Heart left ventricle (tissue), 13 donors: Measurements from ENCODE around the gene WFDC8.

Experiments
- CTCF ChIP-seq, 12 donors: fragments of 200-600 bp; sonication (generic) in 4 of 12; IDR thresholded peaks; one replicate each; pipeline versions ENCODE4 v1.5.0 to v1.8.0; 2018 to 2022; ENCODE audit warnings: antibody characterized with exemption in 12 of 12, mild to moderate bottlenecking in 5 of 12
- POLR2A ChIP-seq, 2 donors: fragments of 450-650 bp; IDR thresholded peaks; one replicate each; pipeline ENCODE4 v1.6.1; 2017; ENCODE audit warnings: antibody characterized with exemption in 2 of 2, mild to moderate bottlenecking in 2 of 2, moderate library complexity in 2 of 2
- donor health status: ischemic (EF 13 %, LVEDD 7.1; RV severe dilation, severe dysfunction).
- donor health status: DM: no; HTN: yes; CAD: no.
- donor health status: DM: no; HTN: no; CAD: no.
- donor health status: ischemic (EF 25% LVEDD 6.9; RV normal size, moderate dysfunction).
- donor health status: ischemic (EF 25% LVEDD 5.7; RV mildly dilated, moderate dysfunction).
- donor health status: ischemic (EF 35%, LVEDD 5.7; RV mildly dilated, moderate dysfunction).
- donor health status: nonischemic (EF 11% LVEDD 7.7; RV severe dilation, severe dysfunction).
- donor health status: DM: yes; HTN: yes; CAD: no.
- donor health status: PGD.
- donor health status: ischemic (EF 29% LVEDD 5.4; RV normal size, mild dysfunction).
- donor health status: nonischemic (EF 23%, LVEDD 6.1; RV moderate dilation, normal function).

GRCh38 chr20:45578231-45578630 is 853 bp downstream of the WFDC8 start:
- TF ChIP-seq CTCF (IDR thresholded peaks at IDR 0.05) (no peak), POLR2A (IDR thresholded peaks at IDR 0.05) (no peak)
